OCI-LY1 (cell line): ENCODE measurements around the gene KCNJ12.
"Not testable (repeated sequence)": the region's sequence is repeated elsewhere in the genome, so short reads cannot be mapped to it uniquely, and the experiment has no call there.

Experiments used
- CTCF ChIP-seq: fragments of 200-600 bp; sonication (generic), shearing (Covaris generic); IDR thresholded peaks from 2 replicates; pipeline ENCODE4 v1.5.1; 2017; ENCODE audit warnings: mild to moderate bottlenecking, antibody characterized with exemption, low read length, moderate library complexity, mixed read lengths
- EZH2 ChIP-seq: fragments of 200-600 bp; sonication (generic), shearing (Covaris generic); IDR thresholded peaks from 2 replicates; pipeline ENCODE4 v1.8.0; 2017; ENCODE audit warnings: borderline replicate concordance, mixed run types, mild to moderate bottlenecking, antibody characterized with exemption, low read length, moderate library complexity, mixed read lengths

GRCh38 chr17:21417349-21417748 is 41.2 kb downstream of the KCNJ12 start:
- not testable (repeated sequence) for TF ChIP-seq CTCF, EZH2
